Neural cell (in vitro differentiated cells): ENCODE data around the gene DENND1A. TPM values are rescaled to one million over a fixed set of nuclear protein-coding genes. Genes with fewer than 3 reads are reported as not detected.

ENCODE experiments used
- H2AFZ ChIP-seq: fragments of 200-600, 300-800 bp; sonication (generic), shearing (Covaris generic); 2 replicates; pipeline ENCODE4 v1.6.0; 2014; ENCODE audit warnings: low read depth, mild to moderate bottlenecking, antibody characterized with exemption, low read length, moderate library complexity
- H3F3A ChIP-seq: fragments of 200-600 bp; shearing (Covaris generic); 2 replicates; pipeline ENCODE4 v1.6.1; 2016; ENCODE audit warnings: mild to moderate bottlenecking, moderate library complexity, mixed read lengths, antibody characterized with exemption, low read length; ENCODE audit not compliant: insufficient read depth, poor library complexity, severe bottlenecking
- H3K27ac ChIP-seq: fragments of 200-600, 300-800 bp; sonication (generic), shearing (Covaris generic); 2 replicates; pipeline ENCODE4 v1.5.1; 2014; ENCODE audit warnings: mild to moderate bottlenecking, low read length, moderate library complexity
- H3K27me3 ChIP-seq: fragments of 300-800, 200-600 bp; sonication (generic), shearing (Covaris generic); 2 replicates; pipeline ENCODE4 v1.6.0; 2014; ENCODE audit warnings: mild to moderate bottlenecking, low read depth, low read length, moderate library complexity; ENCODE audit not compliant: insufficient read depth
- H3K36me3 ChIP-seq: fragments of 300-800, 200-600 bp; sonication (generic), shearing (Covaris generic); 2 replicates; pipeline ENCODE4 v1.5.1; 2014; ENCODE audit warnings: mild to moderate bottlenecking, antibody characterized with exemption, low read length, moderate library complexity; ENCODE audit not compliant: insufficient read depth
- H3K4me2 ChIP-seq: fragments of 300-800, 200-600 bp; sonication (generic), shearing (Covaris generic); 2 replicates; pipeline ENCODE4 v1.6.0; 2014; ENCODE audit warnings: mild to moderate bottlenecking, low read length
- H3K4me3 ChIP-seq: fragments of 300-800, 200-600 bp; sonication (generic), shearing (Covaris generic); 2 replicates; pipeline ENCODE4 v1.5.1; 2014; ENCODE audit warnings: mild to moderate bottlenecking, low read length, moderate library complexity
- H3K79me2 ChIP-seq: fragments of 200-600 bp; shearing (Covaris generic); replicated peaks from 2 replicates; pipeline ENCODE4 v1.6.0; 2014; ENCODE audit warnings: mild to moderate bottlenecking, low read length, moderate library complexity; ENCODE audit not compliant: insufficient read depth
- H3K9ac ChIP-seq: fragments of 300-800, 200-600 bp; sonication (generic), shearing (Covaris generic); 2 replicates; pipeline ENCODE4 v1.6.1; 2016; ENCODE audit warnings: mild to moderate bottlenecking, low read length, mixed read lengths
- H3K9me2 ChIP-seq: fragments of 200-600 bp; shearing (Covaris generic); 2 replicates; pipeline ENCODE4 v1.6.1; 2016; ENCODE audit warnings: mild to moderate bottlenecking, low read length, mixed read lengths; ENCODE audit not compliant: insufficient read depth
- H3K9me3 ChIP-seq: fragments of 200-600, 300-800 bp; sonication (generic), shearing (Covaris generic); 2 replicates; pipeline ENCODE4 v1.6.1; 2016; ENCODE audit warnings: mild to moderate bottlenecking, mixed run types, low read length, moderate library complexity, mixed read lengths
- H4K20me1 ChIP-seq: fragments of 200-600 bp; shearing (Covaris generic); 2 replicates; pipeline ENCODE4 v1.6.1; 2016; ENCODE audit warnings: mild to moderate bottlenecking, mixed run types; ENCODE audit not compliant: insufficient read depth
- EP300 ChIP-seq: fragments of 450-650 bp; conservative IDR thresholded peaks from 2 replicates; pipeline ENCODE4 v1.6.1; 2014; ENCODE audit warnings: antibody characterized with exemption, mild to moderate bottlenecking, moderate library complexity; ENCODE audit not compliant: poor library complexity, severe bottlenecking
- EZH2 ChIP-seq: fragments of 200-600, 300-800 bp; shearing (Covaris generic), sonication (generic); IDR thresholded peaks from 2 replicates; pipeline ENCODE4 v1.6.1; 2014; ENCODE audit warnings: antibody characterized with exemption, low read length, borderline replicate concordance, mild to moderate bottlenecking; ENCODE audit not compliant: insufficient read depth, poor library complexity, severe bottlenecking
- MXI1 ChIP-seq: fragments of 450-650 bp; conservative IDR thresholded peaks from 2 replicates; pipeline ENCODE4 v1.6.1; 2014; ENCODE audit warnings: antibody characterized with exemption, mild to moderate bottlenecking; ENCODE audit not compliant: poor library complexity, severe bottlenecking
- POLR2AphosphoS5 ChIP-seq: IDR thresholded peaks from 2 replicates; pipeline ENCODE4 v1.6.1; 2012
- RAD21 ChIP-seq: fragments of 450-650 bp; conservative IDR thresholded peaks from 2 replicates; pipeline ENCODE4 v1.6.1; 2014; ENCODE audit warnings: antibody characterized with exemption, mild to moderate bottlenecking, moderate library complexity
- REST ChIP-seq: IDR thresholded peaks from 2 replicates; pipeline ENCODE4 v1.6.1; 2012; ENCODE audit warnings: borderline replicate concordance
- SMC3 ChIP-seq: fragments of 450-650 bp; conservative IDR thresholded peaks from 2 replicates; pipeline ENCODE4 v1.6.1; 2014; ENCODE audit warnings: antibody characterized with exemption, mild to moderate bottlenecking, moderate library complexity; ENCODE audit not compliant: poor library complexity
- TAF1 ChIP-seq: IDR thresholded peaks from 2 replicates; pipeline ENCODE4 v1.6.1; 2012; ENCODE audit warnings: low read depth
- polyA plus RNA-seq: library from polyadenylated mRNA; depleted of rRNA; stranded (reverse); fragments of >200 nt; gene quantifications from 2 replicates; pipeline ENCODE4 v1.2.3, GENCODE V29; 2014
- TF ChIP-seq, protein P1 (sequence below): fragments of 450-650 bp; IDR thresholded peaks from 2 replicates; pipeline ENCODE4 v1.5.1; 2014; ENCODE audit warnings: antibody characterized with exemption, mild to moderate bottlenecking, moderate library complexity; ENCODE audit not compliant: poor library complexity, severe bottlenecking

The DENND1A gene
- polyA plus RNA-seq, 1 donor from 2014 or later, result 2.3 TPM

- no peak overlapping the region for H3K9ac ChIP-seq
- H3K27ac ChIP-seq, result no peak overlapping the region
- TF ChIP-seq MXI1 (no peak), RAD21 (no peak), TAF1 (no peak), EP300 (no peak), REST (no peak), EZH2 (no peak), POLR2AphosphoS5 (no peak), SMC3 (no peak)
- TF ChIP-seq, protein P1, sequence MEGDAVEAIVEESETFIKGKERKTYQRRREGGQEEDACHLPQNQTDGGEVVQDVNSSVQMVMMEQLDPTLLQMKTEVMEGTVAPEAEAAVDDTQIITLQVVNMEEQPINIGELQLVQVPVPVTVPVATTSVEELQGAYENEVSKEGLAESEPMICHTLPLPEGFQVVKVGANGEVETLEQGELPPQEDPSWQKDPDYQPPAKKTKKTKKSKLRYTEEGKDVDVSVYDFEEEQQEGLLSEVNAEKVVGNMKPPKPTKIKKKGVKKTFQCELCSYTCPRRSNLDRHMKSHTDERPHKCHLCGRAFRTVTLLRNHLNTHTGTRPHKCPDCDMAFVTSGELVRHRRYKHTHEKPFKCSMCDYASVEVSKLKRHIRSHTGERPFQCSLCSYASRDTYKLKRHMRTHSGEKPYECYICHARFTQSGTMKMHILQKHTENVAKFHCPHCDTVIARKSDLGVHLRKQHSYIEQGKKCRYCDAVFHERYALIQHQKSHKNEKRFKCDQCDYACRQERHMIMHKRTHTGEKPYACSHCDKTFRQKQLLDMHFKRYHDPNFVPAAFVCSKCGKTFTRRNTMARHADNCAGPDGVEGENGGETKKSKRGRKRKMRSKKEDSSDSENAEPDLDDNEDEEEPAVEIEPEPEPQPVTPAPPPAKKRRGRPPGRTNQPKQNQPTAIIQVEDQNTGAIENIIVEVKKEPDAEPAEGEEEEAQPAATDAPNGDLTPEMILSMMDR, result no peak
- H3K79me2 ChIP-seq, result no peaks in the 10 kb centered on the region
- no peaks in the 10 kb centered on the region for H3K9me3 ChIP-seq
- no peaks in the 10 kb centered on the region for H3F3A ChIP-seq
- no peaks in the 10 kb centered on the region for H3K9me2 ChIP-seq
- no peak overlapping the region for H2AFZ ChIP-seq
- H3K4me3 ChIP-seq, result no peak overlapping the region
- no peaks in the 10 kb centered on the region for H3K27me3 ChIP-seq
- H4K20me1 ChIP-seq, result no peaks in the 10 kb centered on the region
- no peak overlapping the region for H3K4me2 ChIP-seq
- no peaks in the 10 kb centered on the region for H3K36me3 ChIP-seq
These were observed 542.2 kb downstream of the DENND1A start for GRCh38 chr9:123387686-123388085.

- no peak overlapping the region for H3K4me3 ChIP-seq
- no peaks in the 10 kb centered on the region for H4K20me1 ChIP-seq
- no peak overlapping the region for H2AFZ ChIP-seq
- TF ChIP-seq TAF1 (no peak), MXI1 (no peak), EZH2 (no peak), RAD21 (no peak), EP300 (no peak), SMC3 (no peak), POLR2AphosphoS5 (no peak)
- TF ChIP-seq, protein P1, result no peak
- no peak overlapping the region for H3K9ac ChIP-seq
- no peaks in the 10 kb centered on the region for H3K9me2 ChIP-seq
- no peak overlapping the region for H3K4me2 ChIP-seq
- no peaks in the 10 kb centered on the region for H3K27me3 ChIP-seq
- H3K9me3 ChIP-seq, result no peaks in the 10 kb centered on the region
- H3K27ac ChIP-seq, result no peak overlapping the region
- H3K36me3 ChIP-seq, result no peaks in the 10 kb centered on the region
- no peaks in the 10 kb centered on the region for H3K79me2 ChIP-seq
- H3F3A ChIP-seq, result no peaks in the 10 kb centered on the region
These were observed 546.3 kb downstream of the DENND1A start for GRCh38 chr9:123383512-123384170.
